HEK293 (cell line): ENCODE results near the gene MAN2B2.

Experiments used
- CTCF ChIP-seq: fragments of 450-650 bp; formaldehyde crosslinking; IDR thresholded peaks from 2 replicates; pipeline ENCODE4 v1.5.1; 2016; ENCODE audit warnings: missing biosample characterization, missing genetic modification characterization
- GLIS2 ChIP-seq: fragments of 450-650 bp; formaldehyde crosslinking; IDR thresholded peaks from 2 replicates; pipeline ENCODE4 v1.5.1; 2016; ENCODE audit warnings: missing biosample characterization, missing genetic modification characterization
- MYNN ChIP-seq: fragments of 450-650 bp; formaldehyde crosslinking; IDR thresholded peaks from 2 replicates; pipeline ENCODE4 v1.5.1; 2016; ENCODE audit warnings: missing biosample characterization, missing genetic modification characterization, borderline replicate concordance
- SP2 ChIP-seq: fragments of 450-650 bp; formaldehyde crosslinking; IDR thresholded peaks from 2 replicates; pipeline ENCODE4 v1.5.1; 2016; ENCODE audit warnings: missing biosample characterization, missing genetic modification characterization
- TCF7L2 ChIP-seq: IDR thresholded peaks from 2 replicates; pipeline ENCODE4 v1.6.1; 2011; ENCODE audit warnings: low read depth, mild to moderate bottlenecking, inconsistent platforms, low read length, moderate library complexity, borderline replicate concordance
- ZBTB26 ChIP-seq: fragments of 450-650 bp; formaldehyde crosslinking; optimal IDR thresholded peaks from 2 replicates; pipeline ENCODE3; 2016; ENCODE audit warnings: missing biosample characterization, mild to moderate bottlenecking, missing genetic modification characterization
- ZNF146 ChIP-seq: fragments of 450-650 bp; formaldehyde crosslinking; IDR thresholded peaks from 2 replicates; pipeline ENCODE4 v1.5.1; 2016; ENCODE audit warnings: missing biosample characterization, missing genetic modification characterization
- ZNF184 ChIP-seq: fragments of 450-650 bp; IDR thresholded peaks from 2 replicates; pipeline ENCODE4 v1.5.1; 2018; ENCODE audit warnings: missing biosample characterization, mild to moderate bottlenecking, missing genetic modification characterization
- ZNF239 ChIP-seq: fragments of 450-650 bp; formaldehyde crosslinking; IDR thresholded peaks from 2 replicates; pipeline ENCODE4 v1.5.1; 2016; ENCODE audit warnings: missing biosample characterization, missing genetic modification characterization
- ZNF280D ChIP-seq: fragments of 450-650 bp; formaldehyde crosslinking; IDR thresholded peaks from 2 replicates; pipeline ENCODE4 v1.5.1; 2016; ENCODE audit warnings: missing biosample characterization, missing genetic modification characterization
- ZNF398 ChIP-seq: fragments of 450-650 bp; formaldehyde crosslinking; IDR thresholded peaks from 2 replicates; pipeline ENCODE4 v1.5.1; 2017; ENCODE audit warnings: missing biosample characterization, missing genetic modification characterization
- ZNF423 ChIP-seq: fragments of 450-650 bp; formaldehyde crosslinking; IDR thresholded peaks from 2 replicates; pipeline ENCODE4 v1.5.1; 2016; ENCODE audit warnings: missing biosample characterization, missing genetic modification characterization
- ZNF677 ChIP-seq: fragments of 450-650 bp; IDR thresholded peaks from 2 replicates; pipeline ENCODE4 v1.5.0; 2018; ENCODE audit warnings: missing biosample characterization, mild to moderate bottlenecking, missing genetic modification characterization, moderate library complexity
- ZNF776 ChIP-seq: fragments of 450-650 bp; formaldehyde crosslinking; IDR thresholded peaks from 2 replicates; pipeline ENCODE4 v1.5.0; 2017; ENCODE audit warnings: missing biosample characterization, missing genetic modification characterization, borderline replicate concordance

- TF ChIP-seq CTCF (tag by site-specific recombination) (no peak), ZNF398 (no peak), GLIS2 (no peak), TCF7L2 (no peak), ZBTB26 (no peak), ZNF184 (tag by site-specific recombination) (no peak), ZNF280D (tag by site-specific recombination) (no peak), ZNF146 (tag by site-specific recombination) (no peak), SP2 (tag by site-specific recombination) (no peak), ZNF423 (tag by site-specific recombination) (no peak), ZNF677 (tag by site-specific recombination) (no peak), ZNF776 (tag by site-specific recombination) (no peak), MYNN (no peak), ZNF239 (no peak)
These were observed 23.7 kb downstream of the MAN2B2 start for GRCh38 chr4:6598641-6599040.
